Measurements from ENCODE around the gene FOXR1.

The FOXR1 gene

DNA sequence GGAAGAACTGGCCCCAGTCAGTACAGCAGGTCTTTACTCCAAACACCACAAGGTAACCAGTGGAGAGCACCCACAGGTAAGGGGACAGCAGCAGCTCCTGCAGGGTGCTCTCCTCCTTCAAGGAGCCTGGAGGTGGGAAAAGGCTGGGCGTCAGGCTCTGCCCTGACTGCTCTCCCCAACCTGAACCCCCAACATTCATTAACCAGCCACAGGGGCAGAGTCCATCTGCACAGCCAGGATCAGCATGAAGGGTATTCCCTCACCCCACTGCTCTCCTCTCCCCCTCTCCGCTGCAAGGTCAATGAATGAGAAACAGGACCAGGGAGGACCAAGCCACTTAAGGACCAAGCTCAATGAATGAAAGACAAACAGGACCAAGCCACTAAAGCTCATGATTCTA is 55.4 kb downstream of the FOXR1 start:
- no peak for DNase-seq (ENCODE audit: low spot score)

GRCh38 chr11:119027561-119028345 is 56.2 kb downstream of the FOXR1 start:
- no peak for DNase-seq (ENCODE audit: low spot score)

DNA sequence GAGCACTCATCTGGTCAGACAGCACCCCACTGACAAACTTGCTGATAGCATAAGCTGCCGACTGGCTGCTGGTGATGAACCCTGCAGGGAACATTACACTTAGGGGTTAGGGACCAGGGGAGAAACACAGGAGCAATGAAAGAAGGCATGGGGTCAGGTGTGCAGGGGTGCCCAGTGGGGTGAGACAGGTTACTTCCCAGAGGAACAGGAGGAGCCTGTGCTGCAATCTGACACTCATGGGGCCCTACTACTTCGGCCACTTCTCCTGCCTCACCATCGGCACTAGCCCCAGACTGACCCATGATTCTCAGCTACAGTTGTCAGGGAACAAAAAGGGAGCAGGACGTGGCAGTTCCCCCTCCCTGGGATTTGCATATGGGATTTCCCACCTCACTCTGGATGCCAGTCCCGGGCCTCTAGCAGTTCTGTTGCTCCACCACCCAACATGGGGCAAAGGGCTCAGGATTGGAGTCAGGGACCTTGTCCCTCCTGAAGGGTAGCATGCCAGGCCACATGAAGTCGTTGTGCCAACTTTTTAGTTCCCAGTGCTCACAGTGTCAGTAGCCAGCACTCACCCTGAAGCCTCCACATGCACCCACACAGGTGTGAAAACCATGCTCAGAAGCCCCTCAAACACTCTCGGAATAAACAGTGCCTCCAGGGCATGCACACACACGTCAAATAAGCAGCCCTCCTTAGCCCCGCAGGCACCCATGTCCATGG is 56.9 kb downstream of the FOXR1 start:
- DNase-seq (ENCODE audit: low spot score): no peak

- DNase-seq (ENCODE audit: low spot score): no peak
Observed at GRCh38 chr11:119029069-119029339, 57.4 kb downstream of the FOXR1 start.

DNA sequence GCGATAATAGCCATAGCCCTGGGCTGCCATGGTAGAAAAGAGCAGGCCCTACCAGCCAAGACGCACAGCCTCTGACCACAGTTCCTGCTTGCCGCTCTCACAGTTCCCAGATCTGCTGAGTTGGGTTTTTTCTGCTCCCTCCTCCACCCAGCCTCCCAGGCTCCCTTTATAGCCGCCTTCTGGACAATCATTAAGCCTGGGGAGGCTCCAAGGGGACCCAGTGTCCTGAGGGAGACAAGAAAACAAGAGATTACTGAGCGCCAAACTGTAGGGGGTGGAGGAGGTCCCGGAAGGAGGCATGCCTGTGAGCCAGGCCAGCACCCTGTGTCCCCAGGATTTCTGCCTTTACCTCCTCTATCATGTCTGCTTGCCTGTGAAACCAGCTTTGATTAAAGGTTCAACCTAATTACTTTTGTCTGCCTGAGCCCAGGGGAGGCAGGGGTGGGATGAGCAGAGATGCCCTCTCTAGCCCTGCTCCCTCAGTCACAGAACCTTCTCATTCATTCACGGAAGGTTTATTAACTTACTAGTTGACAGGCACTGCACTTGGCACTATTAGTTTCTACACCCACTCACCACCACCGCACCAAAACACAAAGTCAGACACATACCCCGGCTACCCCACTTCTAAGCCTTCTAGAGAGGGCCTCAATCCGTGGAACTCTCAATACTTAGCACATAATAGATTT is 57.9 kb downstream of the FOXR1 start:
- DNase-seq (ENCODE audit: low spot score): no peak

- DNase-seq (ENCODE audit: low spot score): no peak
Observed at GRCh38 chr11:119030029-119030328, 58.4 kb downstream of the FOXR1 start.

- DNase-seq (ENCODE audit: low spot score): peak; percentile 99
Observed at GRCh38 chr11:119030329-119031047, 58.9 kb downstream of the FOXR1 start, which contains the start of gene SLC37A4. Gene SLC37A4 (minus strand): TSS chr11:119030877.
